NCI-H526 treated with DMSO at 0.1 percent for 48 hours (cell line): ENCODE measurements around the gene TSR1.
A peak's percentile ranks its signal among the peaks of the same experiment; 100 is the strongest.
"Not testable (repeated sequence)": the region's sequence is repeated elsewhere in the genome, so short reads cannot be mapped to it uniquely, and the experiment has no call there.

Source experiments
- DNase-seq: peaks from one replicate; lab custom pipeline; 2025; lab: John Stamatoyannopoulos, UW

TSR1 gene

GRCh38 chr17:2336852-2337543 lies 741 bp upstream of the TSR1 start, which contains the start of gene SGSM2:
SGSM2 (plus strand) TSS chr17:2337501; CDS start chr17:2337689, 188 bp downstream.
- DNase-seq, result peak; percentile 13

- DNase-seq, result no peak
Observed at GRCh38 chr17:2335726-2336214, 487 bp downstream of the TSR1 start.

GRCh38 chr17:2331303-2331702 lies 5.0 kb downstream of the TSR1 start:
- no peak for DNase-seq

- DNase-seq, result no peak
Observed at GRCh38 chr17:2323629-2324314, 12.5 kb downstream of the TSR1 start.

- DNase-seq, result no peak
Observed at GRCh38 chr17:2321399-2321798, 14.9 kb downstream of the TSR1 start.

- DNase-seq, result no peak
Observed at GRCh38 chr17:2319051-2319450, 17.2 kb downstream of the TSR1 start.

GRCh38 chr17:2317796-2318195 lies 18.5 kb downstream of the TSR1 start:
- no peak for DNase-seq

- not testable (repeated sequence) for DNase-seq
Observed at GRCh38 chr17:2316916-2317205, 19.4 kb downstream of the TSR1 start.

- DNase-seq, result no peak
Observed at GRCh38 chr17:2312736-2313135, 23.5 kb downstream of the TSR1 start.

- no peak for DNase-seq
Observed at GRCh38 chr17:2309338-2310154, 26.7 kb downstream of the TSR1 start.

- no peak for DNase-seq
Observed at GRCh38 chr17:2304931-2305330, 31.3 kb downstream of the TSR1 start.

GRCh38 chr17:2303204-2304188 lies 32.8 kb downstream of the TSR1 start, which contains the start of the genes SMG6 and SRR:
SMG6 (minus strand) TSS chr17:2303785; CDS start chr17:2303720, 65 bp downstream.
SRR (plus strand) TSS chr17:2303950; CDS start chr17:2315561, 11,611 bp downstream.
- peak; percentile 60 for DNase-seq

- no peak for DNase-seq
Observed at GRCh38 chr17:2302778-2303203, 33.5 kb downstream of the TSR1 start.

- no peak for DNase-seq
Observed at GRCh38 chr17:2299756-2300155, 36.5 kb downstream of the TSR1 start.

GRCh38 chr17:2299136-2299535 lies 37.1 kb downstream of the TSR1 start:
- no peak for DNase-seq

- no peak for DNase-seq
Observed at GRCh38 chr17:2297023-2297422, 39.2 kb downstream of the TSR1 start.

- DNase-seq, result no peak
Observed at GRCh38 chr17:2295575-2295974, 40.7 kb downstream of the TSR1 start.

GRCh38 chr17:2292100-2292499 lies 44.2 kb downstream of the TSR1 start:
- DNase-seq, result no peak

GRCh38 chr17:2289878-2290478 lies 46.3 kb downstream of the TSR1 start:
- DNase-seq, result no peak

GRCh38 chr17:2283302-2283701 lies 53.0 kb downstream of the TSR1 start:
- no peak for DNase-seq
